GM19467 (cell line): ENCODE measurements around the gene CPEB2.

Experiments used
- ATAC-seq: cut with Tn5 transposase; IDR thresholded peaks from one replicate; pipeline ENCODE4 v1.9.1; 2021; ENCODE audit warnings: mild to moderate bottlenecking, moderate library complexity; ENCODE audit not compliant: unreplicated experiment

CPEB2 gene

DNA sequence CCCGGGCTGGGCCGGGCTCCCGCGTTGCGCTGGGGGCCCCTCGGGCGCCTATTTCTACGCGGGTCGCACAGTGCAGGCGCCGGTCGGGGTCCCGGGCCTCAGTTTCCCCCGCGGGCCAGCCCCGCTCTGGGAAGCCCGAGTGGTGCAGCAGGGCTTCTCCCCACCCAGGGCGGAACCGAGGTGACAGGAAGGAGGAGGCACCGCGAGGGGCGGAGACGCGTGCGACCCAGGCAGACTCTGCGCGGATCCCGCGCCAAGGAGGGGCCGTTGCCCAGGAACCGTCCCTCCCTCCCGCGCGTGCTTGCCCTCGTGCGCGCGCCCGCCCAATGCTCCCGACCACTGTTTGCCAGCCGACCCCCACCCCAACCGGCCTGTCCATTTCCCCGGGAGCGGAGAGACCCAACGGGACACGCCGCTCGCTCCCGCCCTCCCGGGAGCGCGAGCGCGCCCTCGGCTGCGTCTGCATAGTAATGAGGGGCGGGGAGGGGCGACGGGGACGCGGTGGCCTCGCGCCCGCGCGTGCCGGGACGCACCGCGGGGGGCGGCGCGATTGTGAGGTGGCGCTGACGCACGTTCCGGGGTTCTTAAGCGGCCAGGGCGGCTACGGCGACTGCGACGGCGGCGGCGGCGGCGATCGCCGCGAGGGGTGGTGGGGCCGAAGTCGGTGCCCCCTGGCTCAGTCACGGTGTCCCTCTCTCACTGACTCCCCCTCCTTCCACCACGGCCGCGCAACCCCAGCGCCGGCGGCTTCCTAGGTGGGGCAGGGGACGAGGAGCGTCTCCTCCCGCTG, at the start of gene CPEB2:
TSS of gene CPEB2 (plus strand) at position 613 of the 790 bp plus-strand sequence. CDS start 193 bp downstream, outside the sequence.
- ATAC-seq = peak; percentile 60

GRCh38 chr4:14958436-14958835, 43.8 kb upstream of the CPEB2 start:
- no peak for ATAC-seq

DNA sequence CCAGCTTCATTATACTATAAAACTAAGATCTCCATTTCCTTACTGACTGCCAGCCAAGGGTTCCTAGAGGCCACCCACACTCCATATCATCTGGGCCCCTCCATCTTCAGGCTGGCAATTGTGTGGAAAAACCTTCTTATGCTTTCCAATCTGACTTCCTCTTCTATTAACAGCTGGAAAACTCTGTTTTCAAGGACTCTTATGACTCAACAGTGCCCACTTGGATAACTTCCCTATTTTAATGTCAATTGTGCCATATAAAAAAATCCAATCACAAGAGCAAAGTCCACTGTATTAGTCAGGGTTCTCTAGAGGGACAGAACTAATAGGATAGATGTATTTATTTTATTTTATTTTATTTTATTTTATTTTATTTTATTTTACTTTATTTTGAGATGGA, 41.0 kb upstream of the CPEB2 start:
- ATAC-seq = no peak

GRCh38 chr4:14965071-14965470, 37.2 kb upstream of the CPEB2 start:
- no peak for ATAC-seq

- ATAC-seq = no peak
Measured at GRCh38 chr4:14967982-14968381, 34.3 kb upstream of the CPEB2 start.

DNA sequence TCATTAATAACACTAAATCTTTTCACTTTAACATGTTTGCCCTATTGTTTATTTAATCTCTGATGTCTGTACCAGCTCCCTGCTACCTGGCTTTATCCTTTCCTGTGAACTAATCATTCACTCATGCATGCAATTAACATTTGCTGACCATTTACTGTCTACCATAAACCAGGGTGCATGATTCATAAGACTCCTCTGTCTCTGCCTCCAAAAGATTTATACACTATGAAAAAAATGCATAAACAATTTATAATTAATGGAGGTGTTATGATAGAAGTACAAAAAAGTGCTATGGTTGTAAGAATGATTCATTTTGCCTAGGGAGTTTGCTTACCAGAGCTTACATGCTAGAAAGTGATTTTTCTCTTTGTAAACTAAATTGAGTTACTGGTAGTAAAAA, 24.5 kb upstream of the CPEB2 start:
- no peak for ATAC-seq

DNA sequence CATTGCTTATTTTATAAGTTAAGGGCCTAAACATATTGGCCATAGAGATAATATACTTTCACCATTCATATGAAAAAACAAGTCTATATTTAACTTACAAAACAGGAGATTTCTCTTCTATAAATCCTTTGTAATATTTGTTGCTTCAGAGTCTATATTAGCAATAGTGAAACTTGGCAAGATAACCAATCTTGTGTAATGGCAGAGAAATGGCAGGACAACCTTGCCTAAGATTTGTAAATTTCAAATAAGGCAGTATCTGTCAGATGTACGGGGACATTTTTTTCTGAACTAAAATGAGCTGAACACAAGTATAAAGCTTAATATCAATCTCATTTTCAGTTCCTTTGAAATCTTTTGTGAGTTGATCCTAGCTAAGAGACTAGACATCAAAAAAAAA, 17.8 kb upstream of the CPEB2 start:
- no peak for ATAC-seq

- no peak for ATAC-seq
Measured at GRCh38 chr4:14985161-14985560, 17.1 kb upstream of the CPEB2 start.

GRCh38 chr4:14985843-14986242, 16.4 kb upstream of the CPEB2 start:
- no peak for ATAC-seq

- ATAC-seq = no peak
Measured at GRCh38 chr4:14987054-14987453, 15.2 kb upstream of the CPEB2 start.

- no peak for ATAC-seq
Measured at GRCh38 chr4:14990484-14990883, 11.8 kb upstream of the CPEB2 start.

- ATAC-seq = no peak
Measured at GRCh38 chr4:14994242-14994641, 8.0 kb upstream of the CPEB2 start.

DNA sequence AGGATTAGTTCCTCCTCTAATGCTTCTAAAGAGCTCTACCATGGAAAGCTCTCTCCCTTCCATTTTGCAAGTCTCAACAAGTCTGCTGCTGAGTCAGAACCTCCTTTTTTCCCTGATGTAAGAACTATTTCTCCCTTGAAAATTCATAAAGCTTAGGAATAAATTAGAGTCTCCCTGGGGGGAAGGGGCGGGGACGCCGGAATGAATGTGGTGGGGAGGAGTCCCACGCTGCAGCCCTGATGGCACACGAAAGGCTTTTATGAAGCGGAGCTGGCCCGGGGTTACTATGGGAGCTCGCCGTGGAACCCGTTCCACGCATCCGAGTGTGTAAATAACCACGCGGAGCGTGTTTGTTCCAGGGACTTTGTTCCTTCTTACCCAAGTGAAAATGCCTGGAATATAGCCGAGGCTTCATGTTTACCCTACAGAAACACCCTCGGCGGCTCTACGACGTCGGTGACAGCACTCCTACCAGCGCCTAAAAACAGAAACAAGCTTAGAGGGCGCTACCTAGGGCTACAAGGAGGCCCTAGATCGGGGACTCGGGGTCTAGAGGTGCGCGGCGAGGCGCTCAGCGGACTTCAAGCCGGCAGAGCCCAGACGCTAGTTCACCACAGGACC, 923 bp upstream of the CPEB2 start:
- ATAC-seq = peak; percentile 24

DNA sequence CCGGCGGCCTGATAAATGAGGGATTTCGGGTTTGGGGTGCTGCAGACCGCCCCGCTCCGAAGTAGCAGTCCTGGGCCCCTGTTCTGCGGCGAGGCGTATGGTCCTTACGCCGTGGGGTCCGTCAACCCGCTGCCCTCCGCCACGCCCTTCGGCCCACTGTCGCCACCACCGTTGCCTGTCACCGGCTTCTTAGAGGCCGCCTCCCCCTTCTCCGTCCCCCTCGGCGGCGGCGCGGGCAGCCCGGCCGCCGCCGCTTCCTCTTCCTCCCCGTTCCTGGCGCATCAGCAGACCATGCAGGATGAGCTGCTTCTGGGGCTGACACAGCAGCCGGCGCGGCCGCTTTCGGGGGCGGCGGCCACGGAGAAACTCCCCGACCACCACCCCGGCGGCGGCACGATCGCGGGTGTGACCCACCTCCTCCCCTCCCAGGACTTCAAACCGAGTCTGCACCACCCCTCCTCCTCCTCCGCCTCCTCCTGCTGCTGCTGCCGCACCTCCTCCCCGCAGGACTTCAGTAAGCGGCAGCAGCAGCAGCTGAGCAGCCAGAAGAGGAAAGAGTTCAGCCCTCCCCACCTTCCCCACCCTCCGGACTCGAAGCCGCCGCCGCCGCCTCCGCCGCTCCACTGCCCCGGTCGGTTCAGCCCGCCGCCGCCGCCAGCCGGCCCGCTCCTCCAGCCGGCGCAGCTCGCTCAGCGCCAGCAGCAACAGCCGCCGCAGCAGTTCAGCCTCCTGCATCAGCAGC, 549 bp downstream of the CPEB2 start:
- peak; percentile 16 for ATAC-seq

- no peak for ATAC-seq
Measured at GRCh38 chr4:15003401-15003890, 1.2 kb downstream of the CPEB2 start.

GRCh38 chr4:15003891-15004738, 1.8 kb downstream of the CPEB2 start:
- no peak for ATAC-seq

GRCh38 chr4:15004739-15005301, 2.5 kb downstream of the CPEB2 start:
- ATAC-seq = no peak

DNA sequence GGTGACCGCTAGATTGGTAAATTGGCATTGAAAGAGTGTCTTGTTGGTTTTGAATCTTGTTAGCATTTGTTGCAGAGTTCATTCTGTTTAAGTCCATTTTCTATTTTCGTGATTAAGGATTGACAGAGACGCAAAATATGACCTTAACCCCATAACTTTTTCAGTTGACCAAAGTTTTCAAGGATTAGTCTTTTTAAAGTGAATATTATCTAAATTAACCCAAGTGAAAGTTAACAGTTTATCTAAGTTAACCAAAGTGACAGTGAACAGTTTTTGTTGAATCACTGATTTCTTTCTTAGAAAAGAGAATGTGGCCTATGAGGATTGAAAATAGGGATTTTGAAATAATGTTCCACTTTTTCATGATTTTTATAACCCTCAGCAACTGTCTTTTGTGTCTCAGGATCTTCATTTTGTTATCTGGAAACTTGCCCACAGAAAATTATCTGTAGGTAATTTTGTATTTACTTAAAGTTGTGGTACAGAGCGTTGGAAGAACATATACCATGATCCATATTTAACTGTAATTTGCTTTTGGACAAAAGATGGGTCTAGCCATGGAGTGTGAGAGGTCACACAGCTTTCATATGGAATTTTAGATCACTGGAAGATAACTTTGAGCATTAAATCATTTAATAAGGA, 3.3 kb downstream of the CPEB2 start:
- no peak for ATAC-seq

GRCh38 chr4:15006416-15007024, 4.2 kb downstream of the CPEB2 start:
- ATAC-seq = no peak
